Activated CD4-positive, alpha-beta memory T cell treated with anti-CD3 and anti-CD28 coated beads, Interleukin-2, amount 10 ng/mL, durations not matched to agents 7 days and 5 days (primary cell): ENCODE data around the gene ADCY3. TPM values are rescaled to one million over a fixed set of nuclear protein-coding genes. Genes with fewer than 3 reads are reported as not detected.
"Not testable (repeated sequence)": the region's sequence is repeated elsewhere in the genome, so short reads cannot be mapped to it uniquely, and the experiment has no call there.

ENCODE experiments used
- CTCF ChIA-PET: fragments of 350-600 bp; sonication (Branson Sonifier 250); formaldehyde crosslinking; loops from one replicate; lab custom pipeline; 2021; ENCODE audit warnings: antibody characterized with exemption, inconsistent platforms; lab: Charles Lee
- POLR2A ChIA-PET: fragments of 350-600 bp; sonication (Branson Sonifier 250); formaldehyde crosslinking; loops from one replicate; lab custom pipeline; 2021; ENCODE audit warnings: antibody characterized with exemption; lab: Charles Lee
- DNase-seq: peaks from one replicate; pipeline ENCODE4 v3.0.0-alpha.2; 2020
- H3K27ac Mint-ChIP-seq: one replicate; pipeline ENCODE4 v1.8.0; 2021; ENCODE audit warnings: mild to moderate bottlenecking, mixed read lengths
- H3K27me3 Mint-ChIP-seq: one replicate; pipeline ENCODE4 v1.8.0; 2021; ENCODE audit warnings: mixed read lengths
- H3K36me3 Mint-ChIP-seq: one replicate; pipeline ENCODE4 v1.8.0; 2021; ENCODE audit warnings: low read depth, mixed read lengths
- H3K4me1 Mint-ChIP-seq: one replicate; pipeline ENCODE4 v1.8.0; 2021; ENCODE audit warnings: mixed read lengths
- H3K4me3 Mint-ChIP-seq: one replicate; pipeline ENCODE4 v1.8.0; 2021; ENCODE audit warnings: mild to moderate bottlenecking, mixed read lengths
- H3K9me3 Mint-ChIP-seq: one replicate; pipeline ENCODE4 v1.8.0; 2021; ENCODE audit warnings: mixed read lengths
- total RNA-seq, 2 experiments: library from RNA; stranded (reverse); gene quantifications; one replicate each; pipeline ENCODE4 v1.2.3, GENCODE V29; 2021

Gene ADCY3
- total RNA-seq, 2 experiments from 2014 or later, result 55.6 to 58.5 TPM

GRCh38 chr2:24816404-24816803, 103.6 kb downstream of the ADCY3 start:
- Mint-ChIP-seq H3K9me3 (no peaks in the 10 kb centered on the region), H3K4me3 (no peak overlapping the region), H3K4me1 (peaks cover 10% of the 10 kb centered on the region), H3K36me3 (peaks cover 80% of the 10 kb centered on the region), H3K27ac (no peak overlapping the region), H3K27me3 (no peaks in the 10 kb centered on the region)
- ChIA-PET CTCF (interaction anchor here (0.6 to 4.8 kb wide), 2 partner anchors 10 to 381 kb away, joined by 3 to 22 read pairs; no protein-coding TSS in a partner anchor), POLR2A (no interaction called here)
- no peak for DNase-seq

DNA sequence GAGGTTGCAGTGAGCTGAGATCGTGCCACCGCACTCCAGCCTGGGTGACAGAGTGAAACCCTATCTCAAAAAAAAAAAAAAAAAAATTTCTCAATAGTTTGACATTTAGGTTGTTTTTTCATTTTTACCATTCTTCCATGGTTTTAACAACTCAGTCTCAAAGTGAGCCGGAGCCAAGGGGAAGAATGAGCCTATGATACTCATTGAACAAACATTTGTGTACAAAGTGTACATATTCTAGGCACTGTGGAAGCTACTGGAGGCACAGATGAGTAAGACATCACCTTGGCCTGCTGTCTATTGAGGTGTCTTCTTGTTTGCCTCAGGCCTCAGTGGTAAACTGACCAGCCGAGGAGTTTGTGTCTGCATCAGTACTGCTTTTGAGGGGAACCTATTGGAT, 104.9 kb downstream of the ADCY3 start:
- Mint-ChIP-seq H3K27me3 (no peaks in the 10 kb centered on the region), H3K4me3 (no peak overlapping the region), H3K27ac (no peak overlapping the region), H3K4me1 (peaks cover 10% of the 10 kb centered on the region), H3K9me3 (no peaks in the 10 kb centered on the region), H3K36me3 (peaks cover 70% of the 10 kb centered on the region)
- POLR2A ChIA-PET, result interaction anchor here (0.6 kb wide), 1 partner anchor 524 kb away, joined by 3 read pairs; no protein-coding TSS in a partner anchor
- no peak for DNase-seq
- CTCF ChIA-PET, result interaction anchor here (0.8 to 4.8 kb wide), 4 partner anchors 9 to 405 kb away, joined by 3 to 22 read pairs (median 4); no protein-coding TSS in a partner anchor

GRCh38 chr2:24814516-24814915, 105.5 kb downstream of the ADCY3 start:
- no peak for DNase-seq
- Mint-ChIP-seq H3K27me3 (no peaks in the 10 kb centered on the region), H3K4me3 (no peak overlapping the region), H3K36me3 (peaks cover 66% of the 10 kb centered on the region), H3K4me1 (peaks cover 10% of the 10 kb centered on the region), H3K27ac (no peak overlapping the region), H3K9me3 (no peaks in the 10 kb centered on the region)
- POLR2A ChIA-PET, result interaction anchor here (0.6 to 0.8 kb wide), 2 partner anchors 17 to 524 kb away, joined by 3 read pairs; no protein-coding TSS in a partner anchor
- CTCF ChIA-PET, result interaction anchor here (0.8 to 4.8 kb wide), 4 partner anchors 9 to 404 kb away, joined by 3 to 22 read pairs (median 4); no protein-coding TSS in a partner anchor

DNA sequence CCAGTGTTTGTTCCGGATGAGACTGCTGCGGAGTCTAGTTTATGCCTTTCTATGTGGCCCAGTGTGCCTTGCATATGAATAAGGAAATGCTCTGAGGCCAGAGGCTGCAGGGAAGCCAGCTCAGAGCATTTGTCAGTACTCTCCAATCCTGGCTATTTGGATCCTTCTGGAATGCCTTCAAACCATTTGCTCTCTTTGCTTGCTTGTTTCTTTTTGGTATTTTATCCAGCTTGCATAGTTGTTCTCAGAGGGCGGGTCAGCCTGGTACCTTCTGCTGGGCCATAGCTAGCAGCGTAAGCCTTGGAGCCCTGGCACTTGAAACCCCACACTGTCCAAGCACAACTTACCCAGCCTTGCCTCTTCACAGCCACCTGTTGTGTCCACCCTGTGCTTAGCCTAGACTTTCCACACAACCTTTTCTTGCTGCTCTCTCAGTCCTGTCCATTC, 106.3 kb downstream of the ADCY3 start:
- Mint-ChIP-seq H3K9me3 (no peaks in the 10 kb centered on the region), H3K27ac (peak overlapping the region; percentile 3), H3K4me3 (no peak overlapping the region), H3K36me3 (peaks cover 65% of the 10 kb centered on the region), H3K27me3 (no peaks in the 10 kb centered on the region), H3K4me1 (peaks cover 17% of the 10 kb centered on the region)
- CTCF ChIA-PET, result interaction anchor here (1.4 to 4.8 kb wide), 2 partner anchors 13 to 162 kb away, joined by 3 to 22 read pairs; no protein-coding TSS in a partner anchor
- POLR2A ChIA-PET, result no interaction called here
- DNase-seq, result no peak

DNA sequence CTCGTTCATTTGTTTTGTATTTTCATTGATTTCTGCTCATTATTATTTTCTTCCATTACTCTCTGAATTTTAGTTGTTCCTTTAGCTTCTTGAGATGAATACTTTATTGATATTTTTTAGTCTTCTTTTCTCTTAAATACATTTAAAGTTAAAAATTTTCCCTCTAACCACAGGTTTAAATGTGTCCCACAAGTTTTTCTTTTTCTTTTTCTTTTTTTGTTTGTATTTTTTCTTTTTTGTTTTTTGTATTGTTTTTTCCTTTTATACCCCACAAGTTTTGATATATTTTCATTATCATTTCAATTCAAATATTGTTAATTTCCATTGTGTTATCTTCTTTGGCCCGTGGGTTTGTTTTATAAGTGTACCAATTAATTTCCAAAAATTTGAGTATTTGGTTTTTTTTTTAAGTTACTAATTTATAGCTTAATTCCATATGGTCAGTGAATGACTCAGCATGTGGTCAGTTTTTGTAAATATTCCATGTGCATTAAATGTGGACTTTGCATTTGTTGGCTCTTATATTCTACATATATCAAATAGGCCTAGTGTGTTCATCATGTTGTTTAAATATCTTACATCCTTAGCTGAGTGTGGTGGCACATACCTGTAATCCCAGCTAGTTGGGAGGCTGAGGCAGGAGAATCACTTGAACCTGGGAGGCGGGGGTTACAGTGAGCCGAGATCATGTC, 110.6 kb downstream of the ADCY3 start:
- CTCF ChIA-PET, result interaction anchor here (1.0 to 1.4 kb wide), 2 partner anchors 10 to 18 kb away, joined by 4 read pairs; no protein-coding TSS in a partner anchor
- POLR2A ChIA-PET, result interaction anchor here (1.0 kb wide), 1 partner anchor 17 kb away, joined by 4 read pairs; the partner anchor contains the start of genes CENPO and PTRHD1
- Mint-ChIP-seq H3K4me3 (peak overlapping the region; percentile 8), H3K4me1 (peaks cover 27% of the 10 kb centered on the region), H3K9me3 (no peaks in the 10 kb centered on the region), H3K36me3 (peaks cover 63% of the 10 kb centered on the region), H3K27me3 (no peaks in the 10 kb centered on the region), H3K27ac (no peak overlapping the region)
- DNase-seq, result no peak

- H3K4me3 Mint-ChIP-seq, result no peak overlapping the region
- H3K36me3 Mint-ChIP-seq, result peaks cover 63% of the 10 kb centered on the region
- CTCF ChIA-PET, result no interaction called here
- H3K9me3 Mint-ChIP-seq, result no peaks in the 10 kb centered on the region
- no peak overlapping the region for H3K27ac Mint-ChIP-seq
- H3K27me3 Mint-ChIP-seq, result no peaks in the 10 kb centered on the region
- POLR2A ChIA-PET, result no interaction called here
- DNase-seq, result no peak
- peaks cover 30% of the 10 kb centered on the region for H3K4me1 Mint-ChIP-seq
Measured at GRCh38 chr2:24806661-24807036, 113.4 kb downstream of the ADCY3 start.

DNA sequence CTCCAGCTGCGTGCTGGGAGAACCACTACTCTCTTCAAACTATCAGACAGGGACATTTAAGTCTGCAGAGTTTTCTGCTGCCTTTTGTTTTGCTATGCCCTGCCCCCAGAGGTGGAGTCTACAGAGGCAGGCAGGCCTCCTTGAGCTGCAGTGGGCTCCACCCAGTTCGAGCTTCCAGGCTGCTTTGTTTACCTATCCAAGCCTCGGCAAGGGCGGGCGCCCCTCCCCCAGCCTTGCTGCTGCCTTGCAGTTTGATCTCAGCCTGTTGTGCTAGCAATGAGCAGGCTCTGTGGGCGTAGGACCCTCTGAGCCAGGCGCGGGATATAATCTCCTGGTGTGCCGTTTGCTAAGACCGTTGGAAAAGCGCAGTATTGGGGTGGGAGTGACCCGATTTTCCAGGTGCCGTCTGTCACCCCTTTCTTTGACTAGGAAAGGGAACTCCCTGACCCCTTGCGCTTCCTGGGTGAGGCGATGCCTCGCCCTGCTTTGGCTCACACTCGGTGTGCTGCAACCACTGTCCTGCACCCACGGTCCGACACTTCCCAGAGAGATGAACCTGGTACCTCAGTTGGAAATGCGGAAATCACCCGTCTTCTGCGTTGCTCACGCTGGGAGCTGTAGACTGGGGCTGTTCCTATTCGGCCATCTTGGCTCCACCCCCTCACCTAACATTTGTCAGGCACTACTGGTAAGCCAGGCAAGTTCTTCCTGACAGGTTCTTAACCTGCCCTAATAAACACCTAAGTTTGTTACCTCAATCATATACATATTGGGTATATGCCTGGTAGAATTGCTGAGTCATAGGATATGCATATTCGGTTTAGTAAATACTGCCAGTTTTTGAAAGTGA, 114.0 kb downstream of the ADCY3 start:
- H3K9me3 Mint-ChIP-seq, CTCF ChIA-PET, H3K27ac Mint-ChIP-seq, H3K27me3 Mint-ChIP-seq, POLR2A ChIA-PET, DNase-seq, H3K4me3 Mint-ChIP-seq: not testable (repeated sequence)
- Mint-ChIP-seq H3K4me1 (peaks cover 30% of the 10 kb centered on the region), H3K36me3 (peaks cover 66% of the 10 kb centered on the region)

GRCh38 chr2:24800487-24800886, 119.5 kb downstream of the ADCY3 start:
- CTCF ChIA-PET, POLR2A ChIA-PET, DNase-seq, H3K27me3 Mint-ChIP-seq, H3K4me3 Mint-ChIP-seq, H3K9me3 Mint-ChIP-seq, H3K27ac Mint-ChIP-seq: not testable (repeated sequence)
- Mint-ChIP-seq H3K4me1 (peaks cover 33% of the 10 kb centered on the region), H3K36me3 (peaks cover 83% of the 10 kb centered on the region)

DNA sequence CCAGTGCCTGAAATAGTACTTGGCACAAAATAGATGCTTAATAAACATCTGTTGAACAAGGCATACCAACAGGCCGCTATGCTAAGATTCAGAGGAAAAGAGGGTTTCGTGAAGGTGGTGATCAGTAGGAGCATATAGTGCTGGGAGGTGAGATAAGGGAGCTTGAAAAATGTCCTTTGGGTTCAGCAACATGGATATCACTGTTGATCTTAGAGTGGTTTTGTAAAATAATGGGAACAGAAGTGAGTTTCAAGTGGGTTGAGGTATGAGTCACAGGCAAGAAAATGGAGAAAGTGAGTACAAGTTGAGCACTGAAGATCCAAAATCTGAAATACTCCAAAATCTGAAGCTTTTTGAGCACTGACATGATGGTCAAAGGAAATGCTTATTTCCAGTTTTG, 122.4 kb downstream of the ADCY3 start:
- H3K27ac Mint-ChIP-seq, result no peak overlapping the region
- H3K27me3 Mint-ChIP-seq, result no peaks in the 10 kb centered on the region
- ChIA-PET POLR2A (interaction anchor here (1.0 kb wide), 1 partner anchor 17 kb away, joined by 3 read pairs; no protein-coding TSS in a partner anchor), CTCF (no interaction called here)
- no peak for DNase-seq
- H3K4me1 Mint-ChIP-seq, result peaks cover 48% of the 10 kb centered on the region
- H3K36me3 Mint-ChIP-seq, result peaks cover 78% of the 10 kb centered on the region
- no peak overlapping the region for H3K4me3 Mint-ChIP-seq
- H3K9me3 Mint-ChIP-seq, result no peaks in the 10 kb centered on the region

- Mint-ChIP-seq H3K9me3 (no peaks in the 10 kb centered on the region), H3K36me3 (peaks cover 54% of the 10 kb centered on the region), H3K27ac (peak overlapping the region; percentile 98)
Measured at GRCh38 chr2:24793761-24794435, 126.1 kb downstream of the ADCY3 start.

GRCh38 chr2:24792874-24793760, 126.9 kb downstream of the ADCY3 start, which contains the start of the genes CENPO and PTRHD1:
CENPO (plus strand) TSS chr2:24793425; CDS start chr2:24793920, 495 bp downstream.
PTRHD1 (minus strand) TSS chr2:24793391; CDS start chr2:24793377, 14 bp downstream.
- peak within 1 kb of the TSS; percentile 98 for H3K27ac Mint-ChIP-seq
- ChIA-PET CTCF (interaction anchor here (0.6 to 2.5 kb wide), 9 partner anchors 26 to 569 kb away, joined by 3 to 9 read pairs (median 4); no protein-coding TSS in a partner anchor), POLR2A (interaction anchor here (0.6 to 2.3 kb wide), 27 partner anchors 11 to 867 kb away, joined by 3 to 19 read pairs (median 5); partner anchors contain the start of genes ADCY3, ITSN2, NCOA1 and SF3B6)
- H3K36me3 Mint-ChIP-seq, result peaks cover 48% of the 10 kb centered on the region
- peaks cover 53% of the 10 kb centered on the region for H3K4me1 Mint-ChIP-seq
- no peaks in the 10 kb centered on the region for H3K27me3 Mint-ChIP-seq
- no peaks in the 10 kb centered on the region for H3K9me3 Mint-ChIP-seq
- DNase-seq, result peak; percentile 96
- peak within 1 kb of the TSS; percentile 96 for H3K4me3 Mint-ChIP-seq

More at GRCh38 chr2:24793761-24794435, 126.1 kb downstream of the ADCY3 start:
- Mint-ChIP-seq H3K4me1 (peaks cover 55% of the 10 kb centered on the region), H3K4me3 (peak overlapping the region; percentile 96), H3K27me3 (no peaks in the 10 kb centered on the region)
- ChIA-PET POLR2A (interaction anchor here (1.1 to 2.3 kb wide), 17 partner anchors 12 to 868 kb away, joined by 3 to 19 read pairs (median 7); partner anchors contain the start of genes ADCY3, ITSN2, NCOA1 and SF3B6), CTCF (interaction anchor here (1.6 to 2.5 kb wide), 5 partner anchors 32 to 568 kb away, joined by 4 to 9 read pairs (median 6); no protein-coding TSS in a partner anchor)
- peak; percentile 28 for DNase-seq
